Activated CD4-positive, alpha-beta T cell treated with anti-CD3 and anti-CD28 coated beads, Interleukin-2, amount 50 U/mL, for 16 hours (primary cell): ENCODE results near the gene ABCG1.
A peak's percentile ranks its signal among the peaks of the same experiment; 100 is the strongest.
"Not testable (repeated sequence)": the region's sequence is repeated elsewhere in the genome, so short reads cannot be mapped to it uniquely, and the experiment has no call there.

Experiments
- DNase-seq: peaks from one replicate; pipeline ENCODE4 v3.0.0-alpha.2; 2020

ABCG1 gene

DNA sequence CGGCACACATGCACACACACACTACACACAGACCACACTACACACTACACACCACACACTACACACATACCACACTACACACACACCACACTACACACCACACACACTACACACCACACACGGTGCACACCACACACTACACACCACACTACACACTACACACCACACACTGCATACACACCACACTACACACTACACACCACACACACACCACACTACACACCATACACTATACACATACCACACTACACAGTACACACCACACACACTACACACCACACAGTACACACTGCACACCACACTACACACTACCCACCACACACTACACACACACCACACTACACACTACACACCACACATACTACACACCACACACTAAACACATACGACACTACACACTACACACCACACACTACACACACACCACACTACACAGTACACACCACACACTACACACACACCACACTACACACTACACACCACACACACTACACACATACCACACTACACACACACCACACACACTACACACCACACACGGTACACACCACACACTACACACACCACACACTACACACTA lies 73.7 kb downstream of the ABCG1 start:
- not testable (repeated sequence) for DNase-seq

DNA sequence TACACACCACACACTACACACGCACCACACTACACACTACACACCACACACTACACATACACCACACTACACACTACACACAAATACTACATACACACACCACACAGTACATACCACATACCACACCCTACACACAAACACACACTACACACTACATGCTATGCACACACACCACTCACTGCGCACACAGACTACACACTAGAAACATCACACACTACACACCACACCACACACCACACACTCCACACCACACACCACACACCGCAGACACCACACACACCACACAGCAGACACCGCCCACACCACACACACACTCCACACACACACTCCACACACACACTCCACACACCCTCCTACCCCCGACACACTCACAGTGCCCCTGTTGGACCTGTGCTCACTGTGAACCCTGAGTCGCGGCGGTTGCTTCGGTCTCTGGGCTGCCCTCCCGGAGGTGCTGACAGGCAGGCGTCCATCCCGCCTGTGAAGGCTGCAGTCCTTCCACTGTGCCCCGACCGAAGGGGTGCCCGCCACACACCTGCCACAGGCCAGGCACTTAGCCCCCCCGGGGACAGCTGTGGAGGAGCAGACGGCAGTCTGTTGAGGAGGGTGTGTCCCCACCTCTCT lies 74.8 kb downstream of the ABCG1 start:
- no peak for DNase-seq

DNA sequence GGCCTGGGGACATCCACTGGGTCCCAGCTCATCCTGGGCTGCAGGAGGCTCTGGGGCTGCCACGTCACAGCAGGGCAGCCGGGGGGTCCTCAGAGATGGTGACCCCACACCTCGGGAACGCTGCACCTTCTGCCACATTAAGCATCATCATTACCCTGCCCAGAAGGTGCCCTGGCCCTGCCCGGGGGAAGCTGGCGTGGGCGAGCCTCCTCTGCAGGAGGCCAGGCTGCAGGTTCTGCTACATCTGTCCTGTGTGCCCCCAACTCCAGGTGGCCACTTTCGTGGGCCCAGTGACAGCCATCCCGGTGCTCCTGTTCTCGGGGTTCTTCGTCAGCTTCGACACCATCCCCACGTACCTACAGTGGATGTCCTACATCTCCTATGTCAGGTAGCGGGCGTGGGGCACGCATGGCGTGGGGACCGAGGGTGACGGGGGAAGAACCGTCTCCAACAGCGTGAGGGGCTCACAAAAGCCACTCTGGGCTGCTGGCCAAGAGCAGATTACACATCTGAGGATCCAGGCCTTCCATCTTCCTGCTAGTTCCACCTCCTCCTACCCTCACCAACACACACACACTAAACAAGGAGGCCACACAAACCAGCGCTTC lies 75.4 kb downstream of the ABCG1 start:
- no peak for DNase-seq

DNA sequence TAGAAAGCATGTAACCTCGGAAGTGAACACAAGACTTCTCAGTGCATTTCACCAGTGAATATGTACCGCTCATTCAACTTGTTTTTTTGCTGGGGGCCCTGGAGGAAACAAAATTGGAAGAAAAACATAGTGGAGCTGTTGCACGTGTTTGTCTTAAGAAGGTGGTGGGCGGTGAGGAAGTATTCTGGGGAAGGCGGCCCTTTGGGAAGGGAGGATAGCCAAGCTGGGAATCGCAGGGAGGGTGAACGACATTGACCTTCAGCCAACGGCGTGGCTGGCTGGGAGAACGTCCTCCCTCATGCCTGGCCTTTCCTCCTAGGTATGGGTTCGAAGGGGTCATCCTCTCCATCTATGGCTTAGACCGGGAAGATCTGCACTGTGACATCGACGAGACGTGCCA lies 76.9 kb downstream of the ABCG1 start:
- no peak for DNase-seq

DNA sequence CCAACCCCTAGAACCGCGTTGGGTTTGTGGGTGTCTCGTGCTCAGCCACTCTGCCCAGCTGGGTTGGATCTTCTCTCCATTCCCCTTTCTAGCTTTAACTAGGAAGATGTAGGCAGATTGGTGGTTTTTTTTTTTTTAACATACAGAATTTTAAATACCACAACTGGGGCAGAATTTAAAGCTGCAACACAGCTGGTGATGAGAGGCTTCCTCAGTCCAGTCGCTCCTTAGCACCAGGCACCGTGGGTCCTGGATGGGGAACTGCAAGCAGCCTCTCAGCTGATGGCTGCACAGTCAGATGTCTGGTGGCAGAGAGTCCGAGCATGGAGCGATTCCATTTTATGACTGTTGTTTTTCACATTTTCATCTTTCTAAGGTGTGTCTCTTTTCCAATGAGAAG lies 77.6 kb downstream of the ABCG1 start:
- DNase-seq = no peak

DNA sequence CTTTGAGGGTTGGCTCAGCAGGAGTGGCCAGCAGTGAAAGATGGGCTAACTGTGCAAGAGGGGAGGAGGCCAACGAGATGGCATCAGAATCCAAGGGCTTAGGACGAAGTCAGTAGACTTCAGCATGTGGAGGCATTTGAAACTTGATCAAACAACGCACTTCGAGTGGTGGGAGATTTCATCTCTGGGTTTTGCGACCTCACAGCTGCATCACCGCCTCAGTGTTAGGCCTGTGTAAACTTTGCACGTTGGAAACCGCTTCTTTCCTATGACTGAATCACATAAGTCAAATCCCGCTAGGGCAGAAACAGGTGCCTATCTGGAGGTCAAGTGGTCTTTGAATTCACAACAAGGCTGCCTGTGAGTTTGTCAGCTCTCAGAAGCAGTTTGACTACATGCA lies 78.4 kb downstream of the ABCG1 start:
- DNase-seq = no peak

DNA sequence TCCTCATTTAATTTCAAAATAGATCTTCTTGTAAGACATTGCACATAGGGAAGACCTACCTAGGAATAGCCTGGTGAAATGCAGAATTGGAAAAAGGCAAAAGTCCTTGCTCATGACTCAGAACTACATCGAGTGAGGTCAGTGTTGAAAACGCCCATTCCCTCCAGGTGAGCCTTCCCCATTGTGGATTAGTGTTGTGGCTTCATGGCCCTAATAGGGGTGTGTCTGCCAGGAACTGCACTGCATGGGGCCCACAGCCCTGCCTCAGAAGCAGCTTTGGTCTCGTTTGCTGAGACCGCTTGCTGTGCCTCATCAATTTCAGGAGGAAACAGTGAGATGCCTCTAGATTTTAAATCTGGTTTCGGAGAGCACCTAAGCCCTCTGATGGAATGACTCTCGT lies 79.3 kb downstream of the ABCG1 start:
- DNase-seq = no peak

DNA sequence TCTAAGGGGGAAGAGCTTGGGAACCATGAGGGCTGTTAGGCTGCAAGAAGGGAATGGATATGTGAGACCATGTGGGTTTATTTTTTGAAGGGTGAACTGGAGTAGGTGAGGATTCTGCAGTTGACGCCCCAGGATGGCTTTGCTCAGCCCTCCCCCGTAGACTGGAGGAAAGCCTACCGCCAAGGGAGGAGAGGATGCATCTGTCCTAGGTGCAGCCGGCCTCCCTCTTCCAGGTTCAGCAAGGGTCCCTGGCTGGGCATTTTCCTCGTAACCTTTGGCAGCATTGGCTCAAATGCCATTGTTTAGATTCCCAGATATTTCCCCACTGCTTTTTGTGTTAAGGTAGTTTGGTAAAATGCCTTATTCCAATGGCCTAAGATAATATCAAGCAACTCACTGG lies 79.7 kb downstream of the ABCG1 start:
- DNase-seq = no peak

DNA sequence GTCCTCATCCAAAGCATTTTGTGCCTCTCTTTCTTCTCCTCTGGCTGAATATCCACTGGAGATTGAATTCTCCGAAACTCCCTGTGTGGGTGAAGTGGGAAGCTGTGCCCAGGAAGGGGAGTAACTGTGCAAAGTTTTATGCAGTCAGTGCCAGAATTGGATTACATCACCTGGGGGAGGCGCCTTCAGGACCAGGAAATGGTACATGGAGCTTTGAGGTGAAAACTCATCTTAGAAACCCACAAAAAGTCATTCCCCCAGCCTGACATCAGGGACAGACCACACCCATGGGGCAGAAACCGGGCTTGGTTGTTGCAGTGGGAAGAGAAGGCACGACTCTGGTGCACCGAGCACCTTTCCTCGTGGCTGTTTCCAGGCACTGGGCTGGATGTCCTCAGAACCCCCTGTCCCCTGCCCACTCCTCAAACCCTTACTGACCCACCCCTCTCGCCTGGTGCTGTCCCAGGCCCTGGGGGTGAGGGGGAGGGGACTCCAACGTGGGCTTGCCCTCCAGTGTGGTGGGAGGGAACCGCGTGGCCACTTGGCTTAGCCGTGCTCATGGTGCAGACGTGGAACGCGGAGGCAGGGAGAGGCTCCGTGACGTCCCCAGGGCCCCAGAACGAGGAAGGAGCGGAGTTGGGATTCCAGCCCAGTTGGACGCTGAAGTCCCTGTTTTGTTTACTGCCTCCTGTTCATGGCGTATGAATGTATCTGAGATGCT lies 80.5 kb downstream of the ABCG1 start:
- peak; percentile 44 for DNase-seq

DNA sequence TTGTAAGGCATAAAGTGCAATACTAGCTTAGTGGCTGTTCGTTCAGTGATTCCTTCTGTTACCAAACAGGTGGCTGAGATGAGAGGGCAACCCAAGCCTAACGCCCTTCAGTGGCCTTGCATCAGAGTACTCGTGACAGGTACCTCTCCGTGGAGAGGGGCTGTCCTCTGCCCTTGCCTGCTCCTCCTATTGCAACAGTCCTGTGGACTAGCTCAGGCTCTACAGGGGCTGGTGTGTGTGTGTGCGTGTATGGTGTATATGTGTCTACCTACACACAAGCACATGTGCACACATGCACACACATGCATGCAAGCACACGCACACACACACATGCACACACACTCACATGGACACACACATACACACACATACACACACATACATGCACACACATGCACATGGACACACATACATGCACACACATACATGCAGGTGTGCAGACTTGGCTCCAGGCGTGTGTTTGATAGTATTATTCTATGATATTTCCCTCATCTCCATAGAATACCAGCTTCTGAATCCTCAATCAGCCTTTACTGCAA lies 81.2 kb downstream of the ABCG1 start:
- DNase-seq = no peak

DNA sequence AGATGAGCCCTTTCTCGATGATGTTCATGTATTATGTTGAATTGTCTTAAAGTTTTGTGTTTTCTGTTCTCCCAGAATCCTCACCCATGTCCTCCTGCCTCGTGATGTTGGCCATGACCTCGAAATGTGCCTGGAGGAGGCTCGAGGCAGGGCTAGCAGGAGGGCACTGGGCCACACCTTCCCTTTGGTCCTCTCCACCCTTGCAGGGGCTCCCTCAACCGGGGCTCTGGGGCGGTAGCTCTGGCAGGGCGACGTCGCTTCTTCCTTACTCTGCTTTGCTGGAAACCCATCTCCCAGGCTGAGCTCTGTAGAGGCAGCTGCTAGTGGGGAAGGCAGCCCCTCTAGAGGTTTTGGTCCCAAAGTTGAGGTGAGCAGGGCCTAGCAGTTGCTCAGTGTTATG lies 82.0 kb downstream of the ABCG1 start:
- DNase-seq = no peak

DNA sequence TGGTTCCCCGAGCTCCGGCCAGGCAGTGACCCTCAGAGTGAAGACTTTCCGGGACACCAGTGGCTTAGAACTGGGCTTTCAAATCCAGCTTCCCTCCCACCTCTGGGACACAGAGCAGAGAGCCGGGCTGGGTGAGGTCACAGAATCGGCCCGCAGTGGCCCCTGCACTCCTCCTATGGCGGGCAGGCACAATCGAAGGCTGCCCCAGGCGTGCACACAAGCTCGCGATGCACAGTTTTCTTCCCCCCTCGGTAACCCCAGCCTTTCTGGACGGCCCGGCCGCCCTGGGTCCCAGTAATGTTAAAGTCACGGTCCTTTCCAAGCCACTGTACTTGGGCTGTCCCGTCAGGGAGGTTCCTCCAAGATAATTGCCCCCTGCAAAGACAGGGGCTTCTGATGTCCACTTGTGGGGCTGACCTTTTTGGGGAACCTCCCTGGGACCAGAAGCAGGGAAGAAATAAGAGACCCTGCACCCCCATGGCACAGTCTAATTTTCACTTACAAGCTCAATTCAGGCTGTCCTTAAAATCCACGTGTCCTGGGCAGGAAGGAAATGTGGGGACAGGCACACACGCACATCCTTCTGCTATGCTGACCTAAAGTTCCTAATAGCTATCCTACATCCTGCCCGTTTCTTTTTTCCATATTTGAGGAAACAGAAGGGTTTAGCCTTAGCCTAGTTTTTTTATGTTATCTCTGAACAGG lies 82.6 kb downstream of the ABCG1 start:
- no peak for DNase-seq

DNA sequence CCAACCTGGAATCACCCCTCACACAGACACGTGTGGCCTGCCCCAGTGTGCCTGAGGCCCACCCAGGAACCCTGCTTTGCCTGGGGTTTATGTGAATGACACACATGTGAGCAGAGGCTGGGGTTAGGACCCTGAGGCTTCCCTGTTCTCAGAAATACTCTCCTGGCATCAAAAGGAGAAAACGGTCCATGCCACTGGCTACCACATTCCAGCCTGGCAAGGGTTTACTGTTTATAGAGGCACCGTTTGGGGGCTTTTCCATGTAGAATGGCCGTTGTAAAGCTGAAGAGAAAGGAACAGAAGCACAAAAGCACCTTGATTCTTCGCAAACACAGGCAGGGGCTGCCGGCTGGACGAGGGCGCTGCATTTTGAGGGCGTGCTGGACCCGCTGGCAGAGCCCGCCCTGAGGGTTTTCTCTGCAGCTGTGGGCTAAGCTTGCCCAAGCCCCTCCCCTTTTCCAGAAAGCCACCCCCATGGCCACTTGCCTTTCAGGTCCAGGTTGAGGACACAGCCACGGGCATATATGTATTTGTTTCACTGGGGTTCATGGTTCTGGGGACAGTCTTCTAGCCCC lies 83.2 kb downstream of the ABCG1 start:
- DNase-seq = no peak

DNA sequence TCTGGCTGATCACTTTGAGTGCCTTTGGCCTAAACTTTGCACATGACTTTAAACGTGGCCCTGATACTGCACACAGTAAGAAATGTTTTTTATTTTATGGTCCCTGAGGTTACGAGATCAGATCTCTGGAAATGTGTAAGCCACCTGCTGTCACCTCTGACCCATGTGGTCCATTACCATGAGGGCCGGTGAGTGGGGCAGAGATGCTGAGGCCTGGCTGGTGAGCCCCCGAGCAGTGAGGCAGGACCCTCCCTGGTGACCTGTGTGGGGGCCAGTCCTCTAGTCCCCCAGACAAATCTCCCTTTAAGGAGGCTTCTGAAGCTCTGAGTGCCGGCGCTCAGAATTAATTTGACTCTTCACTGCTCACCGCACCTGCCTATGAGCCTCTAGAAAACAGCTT lies 83.9 kb downstream of the ABCG1 start:
- DNase-seq = no peak

DNA sequence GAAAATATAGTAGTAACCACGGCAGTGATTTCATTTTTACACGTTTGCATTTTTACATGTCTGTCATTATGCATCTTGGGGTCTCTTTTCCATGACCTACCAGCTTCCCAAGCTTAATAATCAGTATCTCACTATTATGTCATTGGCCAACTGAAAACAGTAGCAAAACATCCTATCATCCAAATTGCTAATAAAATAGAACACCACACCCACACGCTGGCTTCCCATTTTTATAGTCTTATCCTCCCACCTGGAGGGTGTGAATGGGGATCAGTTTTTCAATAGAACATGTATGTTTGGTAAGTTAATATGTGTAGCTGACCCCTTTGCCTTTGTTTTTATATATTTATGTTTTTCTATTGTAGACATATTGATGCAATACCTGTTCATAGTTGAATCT lies 84.5 kb downstream of the ABCG1 start:
- no peak for DNase-seq

DNA sequence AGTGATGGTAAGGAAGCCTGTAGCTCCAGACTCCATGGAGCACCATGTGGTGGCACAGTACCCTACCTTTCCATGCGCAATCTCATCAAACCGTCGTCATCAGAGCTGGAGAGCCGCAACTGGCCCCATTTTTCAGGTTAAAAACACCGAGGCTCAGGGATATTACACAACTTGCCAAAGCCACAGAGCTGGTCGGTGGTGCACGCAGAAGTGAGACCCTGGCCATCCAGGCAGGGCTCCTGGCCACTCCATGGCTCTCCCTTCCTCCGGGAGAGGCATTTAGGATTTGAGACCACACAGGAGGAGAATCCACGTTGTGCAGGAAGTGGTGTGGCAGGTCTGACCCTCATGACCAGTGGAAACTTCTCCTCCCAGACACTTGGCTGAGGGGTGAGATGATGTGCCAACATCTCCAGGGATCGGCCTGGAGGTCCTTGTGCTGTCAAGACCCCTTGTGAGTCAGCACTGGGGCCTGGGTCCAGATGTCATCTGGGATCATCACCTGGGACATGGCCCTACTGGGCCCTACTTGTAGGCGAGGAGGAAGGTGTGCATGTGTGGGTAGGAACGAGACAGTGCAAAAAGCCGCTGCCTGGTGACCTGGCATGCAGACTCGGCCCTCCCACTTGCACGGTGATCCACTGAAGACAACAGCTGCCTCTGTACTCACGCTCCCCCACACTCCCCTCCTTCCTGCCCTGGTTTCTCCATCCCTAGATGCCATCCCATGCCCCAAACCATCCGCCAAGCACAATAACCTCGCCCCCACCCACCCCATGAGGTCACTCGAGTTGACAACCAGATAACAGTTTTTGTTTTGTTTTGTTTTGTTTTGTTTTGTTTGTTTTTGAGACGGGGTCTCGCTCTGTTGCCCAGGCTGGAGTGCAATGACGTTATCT lies 85.9 kb downstream of the ABCG1 start:
- no peak for DNase-seq

DNA sequence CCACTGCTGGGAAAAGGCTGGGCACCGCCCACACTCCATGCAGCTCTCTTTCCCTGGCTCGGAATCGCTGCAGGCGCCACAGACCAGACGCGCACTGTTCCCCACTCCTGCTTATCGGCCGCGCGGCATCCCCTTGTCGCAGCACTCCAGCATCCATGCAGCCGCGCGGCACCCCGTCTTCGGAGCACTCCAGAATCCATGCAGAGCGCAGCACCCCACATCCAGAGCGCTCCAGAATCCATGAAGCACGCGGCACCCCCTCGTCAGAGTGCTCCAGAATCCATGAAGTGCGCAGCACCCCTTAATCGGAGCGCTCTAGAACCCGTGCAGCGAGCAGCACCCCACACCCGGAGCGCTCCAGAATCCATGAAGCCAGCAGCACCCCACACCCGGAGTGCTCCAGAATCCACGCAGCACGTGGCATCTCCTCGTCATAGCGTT lies 86.8 kb downstream of the ABCG1 start:
- DNase-seq = no peak

DNA sequence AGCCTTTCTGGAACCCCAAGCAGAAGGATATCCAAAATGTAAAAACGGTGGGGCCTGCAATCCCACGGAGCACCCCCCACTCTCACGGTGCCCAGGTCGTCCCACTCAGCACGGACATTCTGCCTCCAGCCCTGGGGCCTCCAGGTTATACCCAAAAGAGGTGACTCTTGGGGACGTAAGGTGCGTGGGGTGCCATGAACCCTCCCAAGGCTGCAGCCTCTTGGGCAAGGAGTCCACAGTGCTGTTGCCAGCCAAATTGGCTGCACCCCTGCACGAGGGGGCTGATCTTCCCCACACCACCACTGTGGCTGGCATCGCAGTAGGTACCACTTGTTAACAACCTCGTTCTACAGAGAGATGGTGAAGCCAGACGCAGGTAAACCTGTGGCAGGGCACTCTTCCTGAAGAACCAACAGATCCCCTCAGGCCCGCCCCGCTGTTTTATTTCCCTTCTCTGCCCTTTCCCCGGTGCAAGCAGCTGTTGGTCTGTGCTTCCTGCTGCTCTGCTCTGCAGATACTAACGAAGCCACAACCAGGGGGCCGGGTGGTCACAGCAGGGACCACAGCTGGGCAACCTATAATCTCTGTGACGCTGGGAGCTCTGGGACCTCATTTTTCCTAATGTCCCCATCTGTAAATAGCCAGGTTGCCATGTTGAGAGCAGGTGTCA lies 87.6 kb downstream of the ABCG1 start:
- no peak for DNase-seq

DNA sequence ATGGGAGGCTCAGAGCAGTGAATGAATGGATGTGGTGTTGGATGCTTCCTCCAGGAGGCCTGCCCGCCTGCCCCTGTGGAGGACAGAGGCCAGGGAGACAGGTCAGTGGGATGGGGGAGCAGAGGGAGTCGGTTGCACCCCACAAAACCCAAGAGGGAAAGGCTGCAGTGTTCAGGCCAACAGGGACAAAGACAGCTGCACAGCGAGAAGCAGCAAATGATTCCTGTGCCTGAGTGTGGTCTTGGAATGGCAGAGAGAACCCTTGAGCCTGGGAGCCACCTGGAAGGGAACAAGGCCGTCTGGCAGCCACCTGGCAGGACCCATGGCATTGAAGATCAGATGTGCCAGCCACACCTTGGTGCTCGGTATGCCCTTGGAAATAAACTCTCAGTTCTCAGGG lies 88.2 kb downstream of the ABCG1 start:
- no peak for DNase-seq

DNA sequence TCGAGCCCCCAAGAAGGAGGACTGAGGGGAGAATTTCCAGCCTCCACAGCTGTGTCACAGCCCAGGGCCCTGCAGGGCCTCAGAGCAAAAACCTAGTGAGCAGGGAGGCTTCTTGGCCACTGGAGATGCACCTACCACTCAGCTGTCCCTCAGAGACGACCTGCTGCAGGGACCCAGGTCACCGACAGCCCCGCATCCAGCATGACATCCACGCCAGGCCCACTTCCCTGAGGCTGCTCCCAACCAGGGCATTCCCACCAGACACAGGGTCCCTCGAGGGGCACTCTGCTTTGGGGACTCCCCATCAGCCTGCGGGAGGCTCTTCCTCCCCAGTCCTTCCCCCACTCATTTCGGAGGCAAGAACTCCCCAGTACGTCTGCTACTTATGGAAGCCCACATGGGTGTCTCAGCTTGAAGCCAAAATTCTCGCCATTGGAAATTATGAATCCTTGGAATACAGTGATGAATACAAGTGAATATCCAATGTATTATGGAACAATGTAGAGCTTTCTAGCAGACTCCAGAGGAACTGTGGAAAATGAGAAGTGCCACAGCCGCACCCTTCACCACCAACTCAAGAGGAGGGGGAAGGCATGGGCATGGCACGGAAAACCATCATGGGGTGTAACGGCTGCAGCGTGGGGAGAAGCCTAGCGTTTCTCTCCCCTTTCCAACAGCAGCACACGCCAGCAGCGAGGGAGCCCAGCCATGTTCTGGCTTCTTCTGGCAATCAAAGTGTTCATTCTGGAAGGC lies 89.4 kb downstream of the ABCG1 start:
- no peak for DNase-seq
